Loucy (cell line): ENCODE data around the gene IL1RAPL2.

Source experiments
- H2AFZ ChIP-seq: fragments of 200-600 bp; sonication (generic); 2 replicates; pipeline ENCODE4 v1.6.0; 2016; ENCODE audit warnings: antibody characterized with exemption, mild to moderate bottlenecking, low read length, moderate library complexity
- H3F3A ChIP-seq: fragments of 200-600 bp; 2 replicates; pipeline ENCODE4 v1.6.0; 2016; ENCODE audit warnings: antibody characterized with exemption, low read depth, mild to moderate bottlenecking
- H3K27me3 ChIP-seq: fragments of 200-600 bp; sonication (generic); 2 replicates; pipeline ENCODE4 v1.6.1; 2014; ENCODE audit warnings: low read length, mild to moderate bottlenecking; ENCODE audit not compliant: insufficient read depth, poor library complexity, severe bottlenecking
- H3K36me3 ChIP-seq: fragments of 200-600 bp; sonication (generic); 2 replicates; pipeline ENCODE4 v1.6.1; 2016; ENCODE audit warnings: low read length; ENCODE audit not compliant: insufficient read depth
- H3K4me1 ChIP-seq: fragments of 200-600 bp; sonication (generic); 2 replicates; pipeline ENCODE4 v1.5.1; 2014; ENCODE audit warnings: low read length, mild to moderate bottlenecking; ENCODE audit not compliant: insufficient read depth, poor library complexity, severe bottlenecking
- H3K4me2 ChIP-seq: fragments of 200-600 bp; sonication (generic); 2 replicates; pipeline ENCODE4 v1.6.0; 2014; ENCODE audit warnings: antibody characterized with exemption, low read length, low read depth, mild to moderate bottlenecking; ENCODE audit not compliant: poor library complexity, severe bottlenecking
- H3K4me3 ChIP-seq: fragments of 200-600 bp; sonication (generic); 2 replicates; pipeline ENCODE4 v1.5.1; 2014; ENCODE audit warnings: low read length, mild to moderate bottlenecking, mixed read lengths; ENCODE audit not compliant: poor library complexity, severe bottlenecking
- H3K79me2 ChIP-seq: fragments of 200-600 bp; sonication (generic); 2 replicates; pipeline ENCODE4 v1.6.1; 2014; ENCODE audit warnings: low read length; ENCODE audit not compliant: insufficient read depth
- H3K9ac ChIP-seq: fragments of 200-600 bp; sonication (generic); 2 replicates; pipeline ENCODE4 v1.6.0; 2014; ENCODE audit warnings: mild to moderate bottlenecking, low read depth, low read length, moderate library complexity; ENCODE audit not compliant: poor library complexity, severe bottlenecking
- H3K9me2 ChIP-seq: fragments of 200-600 bp; sonication (generic); replicated peaks from 2 replicates; pipeline ENCODE4 v1.6.1; 2016; ENCODE audit warnings: low read depth, low read length, mixed read lengths
- H3K9me3 ChIP-seq: fragments of 200-600 bp; sonication (generic); 2 replicates; pipeline ENCODE4 v1.6.1; 2014; ENCODE audit warnings: mild to moderate bottlenecking, antibody characterized with exemption, low read length, low read depth; ENCODE audit not compliant: insufficient read depth
- H4K20me1 ChIP-seq: fragments of 200-600 bp; sonication (generic); 2 replicates; pipeline ENCODE4 v1.6.0; 2014; ENCODE audit warnings: antibody characterized with exemption, low read length, mild to moderate bottlenecking; ENCODE audit not compliant: insufficient read depth, poor library complexity, severe bottlenecking
- CTCF ChIP-seq: fragments of 200-600 bp; sonication (generic); conservative IDR thresholded peaks from 2 replicates; pipeline ENCODE4 v1.5.1; 2014; ENCODE audit warnings: mild to moderate bottlenecking, antibody characterized with exemption, low read length
- EZH2phosphoT487 ChIP-seq: fragments of 200-600 bp; IDR thresholded peaks from 2 replicates; pipeline ENCODE4 v1.6.1; 2018; ENCODE audit warnings: antibody characterized with exemption, mild to moderate bottlenecking, moderate library complexity, borderline replicate concordance

Gene IL1RAPL2

GRCh38 chrX:104995546-104995945 lies 429.5 kb downstream of the IL1RAPL2 start:
- no peaks in the 10 kb centered on the region for H3F3A ChIP-seq
- H3K4me2 ChIP-seq = no peak overlapping the region
- no peaks in the 10 kb centered on the region for H3K9me3 ChIP-seq

DNA sequence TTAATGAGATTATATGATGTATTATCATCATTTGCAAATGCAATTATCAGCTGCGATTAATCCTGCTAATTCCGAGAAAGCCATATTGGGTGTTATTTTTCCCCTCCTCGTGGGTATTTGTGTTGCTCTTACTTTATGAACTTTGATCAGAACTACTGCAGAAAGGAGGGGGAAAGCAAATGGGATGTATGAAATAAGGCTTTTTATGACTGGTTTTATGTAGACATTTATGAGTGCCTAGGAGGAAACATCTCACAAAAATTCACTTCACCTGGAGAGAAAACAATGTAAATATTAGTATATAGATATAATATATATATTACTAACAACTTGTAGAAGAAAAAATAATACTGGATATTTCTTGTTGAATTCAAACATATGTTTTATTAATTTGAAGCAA lies 440.1 kb downstream of the IL1RAPL2 start:
- Histone ChIP-seq H3K79me2 (no peaks in the 10 kb centered on the region), H3K4me3 (no peak overlapping the region), H4K20me1 (no peaks in the 10 kb centered on the region), H3K36me3 (no peaks in the 10 kb centered on the region), H3K4me1 (no peaks in the 10 kb centered on the region), H3K9me2 (no peaks in the 10 kb centered on the region), H3K9ac (no peak overlapping the region), H3F3A (no peaks in the 10 kb centered on the region), H2AFZ (no peak overlapping the region), H3K9me3 (no peaks in the 10 kb centered on the region), H3K4me2 (no peak overlapping the region), H3K27me3 (no peaks in the 10 kb centered on the region)
- TF ChIP-seq CTCF = no peak

More at GRCh38 chrX:104995546-104995945, 429.5 kb downstream of the IL1RAPL2 start:
- Histone ChIP-seq H3K9me2 (no peaks in the 10 kb centered on the region), H3K27me3 (no peaks in the 10 kb centered on the region), H3K36me3 (no peaks in the 10 kb centered on the region), H3K4me1 (no peaks in the 10 kb centered on the region), H3K9ac (no peak overlapping the region), H2AFZ (no peak overlapping the region), H4K20me1 (no peaks in the 10 kb centered on the region), H3K4me3 (no peak overlapping the region), H3K79me2 (no peaks in the 10 kb centered on the region)
- no peak for TF ChIP-seq CTCF
- TF ChIP-seq EZH2phosphoT487 = no peak

GRCh38 chrX:105006996-105007395 lies 441.0 kb downstream of the IL1RAPL2 start:
- H3K27me3 ChIP-seq = no peaks in the 10 kb centered on the region
- no peak overlapping the region for H2AFZ ChIP-seq
- no peak overlapping the region for H3K9ac ChIP-seq
- H4K20me1 ChIP-seq = no peaks in the 10 kb centered on the region
- no peaks in the 10 kb centered on the region for H3K79me2 ChIP-seq
- H3K36me3 ChIP-seq = no peaks in the 10 kb centered on the region
- no peak overlapping the region for H3K4me2 ChIP-seq
- H3K9me2 ChIP-seq = no peaks in the 10 kb centered on the region
- H3K4me3 ChIP-seq = no peak overlapping the region
- no peaks in the 10 kb centered on the region for H3K9me3 ChIP-seq
- H3F3A ChIP-seq = no peaks in the 10 kb centered on the region
- no peaks in the 10 kb centered on the region for H3K4me1 ChIP-seq
- TF ChIP-seq EZH2phosphoT487 (no peak), CTCF (no peak)
